WERI-Rb-1 (cell line): ENCODE results near the gene FOXN3.

Source experiments
- DNase-seq: peaks from one replicate; pipeline ENCODE4 v3.0.0-alpha.2; 2020
- H3K27ac ChIP-seq: fragments of 250-450 bp; sonication (Bioruptor Pico); 2 replicates; pipeline ENCODE4 v1.5.1; 2020; ENCODE audit warnings: mild to moderate bottlenecking, moderate library complexity
- H3K27me3 ChIP-seq: fragments of 250-450 bp; sonication (Bioruptor Pico); 2 replicates; pipeline ENCODE4 v1.5.1; 2021; ENCODE audit warnings: mild to moderate bottlenecking, low read depth, moderate library complexity; ENCODE audit not compliant: insufficient read depth, severe bottlenecking
- H3K36me3 ChIP-seq: fragments of 250-450 bp; sonication (Bioruptor Pico); 2 replicates; pipeline ENCODE4 v1.5.1; 2020; ENCODE audit warnings: mild to moderate bottlenecking, moderate library complexity
- H3K4me3 ChIP-seq: 2 replicates; pipeline ENCODE4 v1.5.1; 2011; ENCODE audit warnings: low read depth, mild to moderate bottlenecking, control low read depth, low read length
- H3K9me3 ChIP-seq: fragments of 250-450 bp; sonication (Bioruptor Pico); 2 replicates; pipeline ENCODE4 v1.5.1; 2021; ENCODE audit warnings: mild to moderate bottlenecking, moderate library complexity; ENCODE audit not compliant: severe bottlenecking
- TF ChIP-seq, protein P1 (sequence below): IDR thresholded peaks from 2 replicates; pipeline ENCODE4 v1.5.1; 2011; ENCODE audit warnings: low read depth, mild to moderate bottlenecking, control low read depth, inconsistent platforms, low read length

Gene FOXN3

DNA sequence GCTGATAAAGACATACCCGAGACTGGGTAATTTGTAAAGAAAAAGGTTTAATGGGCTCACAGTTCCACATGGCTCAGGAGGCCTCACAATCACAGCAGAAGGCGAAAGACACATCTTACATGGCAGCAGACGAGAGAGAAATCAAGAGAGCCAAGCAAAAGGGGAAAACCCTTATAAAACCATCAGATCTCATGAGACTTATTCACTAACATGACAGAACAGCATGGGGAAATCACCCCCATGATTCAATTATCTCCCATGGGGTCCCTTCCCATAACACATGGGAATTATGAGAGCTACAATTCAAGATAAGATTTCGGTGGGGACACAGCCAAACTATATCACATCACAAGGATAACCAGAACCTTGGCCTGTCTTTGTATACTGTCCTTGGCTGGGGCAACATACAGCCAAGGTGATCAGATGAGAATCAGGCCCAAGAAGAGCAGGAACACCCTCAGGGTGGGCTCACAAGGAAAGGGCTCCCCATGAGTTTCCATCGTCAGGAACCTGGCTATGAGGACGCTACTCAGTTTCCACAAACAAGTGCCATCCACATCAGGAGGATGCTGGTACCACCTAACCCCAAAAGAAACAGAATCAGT, 152.7 kb downstream of the FOXN3 start:
- H3K36me3 ChIP-seq, result no peaks in the 10 kb centered on the region
- TF ChIP-seq, protein P1, sequence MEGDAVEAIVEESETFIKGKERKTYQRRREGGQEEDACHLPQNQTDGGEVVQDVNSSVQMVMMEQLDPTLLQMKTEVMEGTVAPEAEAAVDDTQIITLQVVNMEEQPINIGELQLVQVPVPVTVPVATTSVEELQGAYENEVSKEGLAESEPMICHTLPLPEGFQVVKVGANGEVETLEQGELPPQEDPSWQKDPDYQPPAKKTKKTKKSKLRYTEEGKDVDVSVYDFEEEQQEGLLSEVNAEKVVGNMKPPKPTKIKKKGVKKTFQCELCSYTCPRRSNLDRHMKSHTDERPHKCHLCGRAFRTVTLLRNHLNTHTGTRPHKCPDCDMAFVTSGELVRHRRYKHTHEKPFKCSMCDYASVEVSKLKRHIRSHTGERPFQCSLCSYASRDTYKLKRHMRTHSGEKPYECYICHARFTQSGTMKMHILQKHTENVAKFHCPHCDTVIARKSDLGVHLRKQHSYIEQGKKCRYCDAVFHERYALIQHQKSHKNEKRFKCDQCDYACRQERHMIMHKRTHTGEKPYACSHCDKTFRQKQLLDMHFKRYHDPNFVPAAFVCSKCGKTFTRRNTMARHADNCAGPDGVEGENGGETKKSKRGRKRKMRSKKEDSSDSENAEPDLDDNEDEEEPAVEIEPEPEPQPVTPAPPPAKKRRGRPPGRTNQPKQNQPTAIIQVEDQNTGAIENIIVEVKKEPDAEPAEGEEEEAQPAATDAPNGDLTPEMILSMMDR, result no peak

DNA sequence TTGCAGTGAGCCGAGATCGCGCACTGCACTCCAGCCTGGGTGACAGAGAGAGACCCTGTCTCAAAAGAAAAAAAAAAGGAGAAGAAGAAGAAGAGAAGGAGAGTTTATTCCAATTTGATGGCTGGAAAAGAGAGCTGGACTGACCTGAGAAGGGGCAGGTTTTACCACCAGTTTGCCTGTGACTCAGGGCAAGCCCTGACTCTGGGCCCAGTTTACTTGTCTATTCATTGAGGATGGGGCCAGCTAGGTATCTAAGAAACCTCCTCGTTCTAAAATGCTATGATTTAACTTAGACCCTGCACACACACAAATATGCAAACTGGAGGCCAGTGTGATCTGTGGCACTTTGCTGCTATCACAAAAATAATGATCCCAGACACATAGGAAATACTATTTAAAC, 155.0 kb downstream of the FOXN3 start:
- H3K4me3 ChIP-seq, result no peak overlapping the region
- no peaks in the 10 kb centered on the region for H3K9me3 ChIP-seq
- no peaks in the 10 kb centered on the region for H3K27me3 ChIP-seq
- no peaks in the 10 kb centered on the region for H3K36me3 ChIP-seq
- DNase-seq, result no peak
- no peak overlapping the region for H3K27ac ChIP-seq
- TF ChIP-seq, protein P1, result no peak

More for the DNA sequence above, 152.7 kb downstream of the FOXN3 start:
- no peaks in the 10 kb centered on the region for H3K9me3 ChIP-seq
- DNase-seq, result no peak
- no peak overlapping the region for H3K4me3 ChIP-seq
- H3K27me3 ChIP-seq, result no peaks in the 10 kb centered on the region
- no peak overlapping the region for H3K27ac ChIP-seq

DNA sequence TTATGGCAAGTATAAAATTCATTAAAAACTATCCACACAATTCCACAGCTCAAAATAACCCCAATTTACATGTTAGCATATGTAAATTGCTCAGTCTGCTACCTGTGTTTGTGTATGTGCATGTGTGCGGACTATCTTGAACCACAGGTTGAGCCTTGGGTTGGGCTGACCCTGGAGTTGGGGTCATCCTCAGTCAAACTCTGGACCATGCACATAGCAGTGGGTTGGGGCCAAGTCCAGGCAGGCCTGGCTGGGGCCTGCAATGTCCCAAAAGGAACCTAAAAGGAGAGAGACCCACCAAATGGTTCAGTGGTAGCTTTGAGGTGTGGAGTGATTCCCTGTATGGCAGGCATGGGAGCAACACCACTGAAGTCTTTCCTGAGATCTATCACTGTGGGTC, 156.1 kb downstream of the FOXN3 start:
- Histone ChIP-seq H3K36me3 (no peaks in the 10 kb centered on the region), H3K9me3 (no peaks in the 10 kb centered on the region), H3K27me3 (no peaks in the 10 kb centered on the region), H3K27ac (no peak overlapping the region), H3K4me3 (no peak overlapping the region)
- TF ChIP-seq, protein P1, result no peak
- DNase-seq, result no peak

DNA sequence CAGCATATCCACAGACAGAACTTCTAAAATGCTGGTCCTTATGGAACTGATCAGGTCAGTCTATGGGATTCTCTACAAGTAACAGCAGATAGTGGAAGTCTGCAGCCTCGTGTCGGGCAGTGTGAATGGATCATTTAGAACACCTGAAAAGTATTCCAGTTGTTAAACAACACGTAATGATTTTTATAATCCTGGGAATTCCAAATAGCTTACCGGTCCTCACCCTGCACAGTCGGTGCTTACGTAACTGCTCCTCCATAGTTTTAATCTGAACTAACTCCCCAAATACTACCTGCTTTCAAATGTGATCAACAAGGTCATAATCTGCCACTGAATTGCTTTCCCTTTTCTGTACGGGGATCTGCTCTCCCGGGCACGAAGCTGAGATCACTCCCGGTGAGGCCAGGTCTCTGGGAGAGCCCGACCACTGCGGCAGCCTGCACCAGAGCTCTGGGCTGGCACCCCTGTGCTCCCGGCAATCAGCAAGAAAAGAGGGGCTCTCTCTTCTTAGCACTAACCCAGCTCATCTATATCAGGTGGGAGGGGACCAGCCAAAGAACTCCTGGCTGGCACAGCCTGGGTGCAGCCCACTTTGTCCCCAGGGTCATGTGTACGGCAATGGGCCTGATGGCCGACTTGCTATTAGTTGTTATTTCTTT, 157.0 kb downstream of the FOXN3 start:
- no peak for DNase-seq
- no peak overlapping the region for H3K27ac ChIP-seq
- TF ChIP-seq, protein P1, result no peak
- H3K9me3 ChIP-seq, result no peaks in the 10 kb centered on the region
- no peak overlapping the region for H3K4me3 ChIP-seq
- H3K27me3 ChIP-seq, result no peaks in the 10 kb centered on the region
- no peaks in the 10 kb centered on the region for H3K36me3 ChIP-seq

DNA sequence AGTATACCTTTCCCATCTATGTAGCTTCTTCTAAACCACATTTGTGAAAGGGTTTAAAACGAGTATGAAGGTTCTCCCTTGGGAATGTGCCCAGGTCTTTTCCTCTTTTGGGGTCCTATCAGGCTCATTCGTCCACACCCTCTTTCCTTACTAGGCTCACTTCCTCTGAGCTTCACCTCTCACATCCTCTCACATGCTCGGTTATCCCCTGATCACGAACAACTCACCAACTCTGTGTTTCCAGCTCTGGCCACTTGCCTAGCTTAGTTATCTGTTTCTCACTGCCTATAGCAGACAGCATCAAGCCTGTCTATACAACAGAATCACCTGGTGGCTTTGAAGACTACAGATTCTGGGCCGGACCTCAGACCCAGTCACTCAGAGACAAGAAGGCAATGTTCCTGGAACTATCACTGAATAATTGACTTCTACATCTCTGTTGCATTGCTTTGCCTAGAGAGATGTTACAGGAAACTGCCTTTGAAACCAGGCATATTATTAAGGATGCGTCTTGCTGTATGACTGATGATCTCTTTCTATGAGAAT, 158.2 kb downstream of the FOXN3 start:
- Histone ChIP-seq H3K36me3 (no peaks in the 10 kb centered on the region), H3K27me3 (no peaks in the 10 kb centered on the region)

More for the DNA sequence above, 158.2 kb downstream of the FOXN3 start:
- DNase-seq, result no peak
- Histone ChIP-seq H3K9me3 (no peaks in the 10 kb centered on the region), H3K27ac (no peak overlapping the region), H3K4me3 (no peak overlapping the region)
- TF ChIP-seq, protein P1, result no peak
